OCI-LY1 (cell line): ENCODE results near the gene UHMK1.

Source experiments
- EZH2 ChIP-seq: fragments of 200-600 bp; sonication (generic), shearing (Covaris generic); IDR thresholded peaks from 2 replicates; pipeline ENCODE4 v1.8.0; 2017; ENCODE audit warnings: borderline replicate concordance, mixed run types, mild to moderate bottlenecking, antibody characterized with exemption, low read length, moderate library complexity, mixed read lengths
- TF ChIP-seq, protein P1 (sequence below): fragments of 200-600 bp; sonication (generic), shearing (Covaris generic); IDR thresholded peaks from 2 replicates; pipeline ENCODE4 v1.5.1; 2017; ENCODE audit warnings: mild to moderate bottlenecking, antibody characterized with exemption, low read length, moderate library complexity, mixed read lengths

DNA sequence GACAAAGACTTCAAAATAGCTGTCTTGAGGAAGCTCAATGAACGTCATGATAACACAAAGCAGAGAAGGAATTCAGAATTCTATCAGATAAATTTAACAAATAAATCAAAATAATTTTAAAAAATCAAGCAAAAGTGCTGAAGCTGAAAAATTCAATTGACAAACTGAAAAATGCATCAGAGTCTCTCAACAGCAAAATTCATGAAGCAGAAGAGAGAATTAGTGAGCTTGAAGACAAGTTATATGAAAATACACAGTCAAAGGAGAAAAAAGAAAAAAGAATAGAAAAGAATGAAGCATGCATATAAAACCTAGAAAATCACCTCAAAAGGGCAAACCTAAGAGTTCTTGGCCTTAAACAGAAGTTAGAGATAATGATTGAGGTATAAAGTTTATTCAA lies 21.0 kb upstream of the UHMK1 start:
- TF ChIP-seq, protein P1, sequence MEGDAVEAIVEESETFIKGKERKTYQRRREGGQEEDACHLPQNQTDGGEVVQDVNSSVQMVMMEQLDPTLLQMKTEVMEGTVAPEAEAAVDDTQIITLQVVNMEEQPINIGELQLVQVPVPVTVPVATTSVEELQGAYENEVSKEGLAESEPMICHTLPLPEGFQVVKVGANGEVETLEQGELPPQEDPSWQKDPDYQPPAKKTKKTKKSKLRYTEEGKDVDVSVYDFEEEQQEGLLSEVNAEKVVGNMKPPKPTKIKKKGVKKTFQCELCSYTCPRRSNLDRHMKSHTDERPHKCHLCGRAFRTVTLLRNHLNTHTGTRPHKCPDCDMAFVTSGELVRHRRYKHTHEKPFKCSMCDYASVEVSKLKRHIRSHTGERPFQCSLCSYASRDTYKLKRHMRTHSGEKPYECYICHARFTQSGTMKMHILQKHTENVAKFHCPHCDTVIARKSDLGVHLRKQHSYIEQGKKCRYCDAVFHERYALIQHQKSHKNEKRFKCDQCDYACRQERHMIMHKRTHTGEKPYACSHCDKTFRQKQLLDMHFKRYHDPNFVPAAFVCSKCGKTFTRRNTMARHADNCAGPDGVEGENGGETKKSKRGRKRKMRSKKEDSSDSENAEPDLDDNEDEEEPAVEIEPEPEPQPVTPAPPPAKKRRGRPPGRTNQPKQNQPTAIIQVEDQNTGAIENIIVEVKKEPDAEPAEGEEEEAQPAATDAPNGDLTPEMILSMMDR, result no peak
- TF ChIP-seq EZH2, result no peak
